Measurements from ENCODE around the gene KRTAP12-3. TPM values are rescaled to one million over a fixed set of nuclear protein-coding genes. Genes with fewer than 3 reads are reported as not detected.
"Not testable (repeated sequence)": the region's sequence is repeated elsewhere in the genome, so short reads cannot be mapped to it uniquely, and the experiment has no call there.

Gene KRTAP12-3
- total RNA-seq, 4 donors from 2014 or later, result 13.2 TPM; not detected in 3

DNA sequence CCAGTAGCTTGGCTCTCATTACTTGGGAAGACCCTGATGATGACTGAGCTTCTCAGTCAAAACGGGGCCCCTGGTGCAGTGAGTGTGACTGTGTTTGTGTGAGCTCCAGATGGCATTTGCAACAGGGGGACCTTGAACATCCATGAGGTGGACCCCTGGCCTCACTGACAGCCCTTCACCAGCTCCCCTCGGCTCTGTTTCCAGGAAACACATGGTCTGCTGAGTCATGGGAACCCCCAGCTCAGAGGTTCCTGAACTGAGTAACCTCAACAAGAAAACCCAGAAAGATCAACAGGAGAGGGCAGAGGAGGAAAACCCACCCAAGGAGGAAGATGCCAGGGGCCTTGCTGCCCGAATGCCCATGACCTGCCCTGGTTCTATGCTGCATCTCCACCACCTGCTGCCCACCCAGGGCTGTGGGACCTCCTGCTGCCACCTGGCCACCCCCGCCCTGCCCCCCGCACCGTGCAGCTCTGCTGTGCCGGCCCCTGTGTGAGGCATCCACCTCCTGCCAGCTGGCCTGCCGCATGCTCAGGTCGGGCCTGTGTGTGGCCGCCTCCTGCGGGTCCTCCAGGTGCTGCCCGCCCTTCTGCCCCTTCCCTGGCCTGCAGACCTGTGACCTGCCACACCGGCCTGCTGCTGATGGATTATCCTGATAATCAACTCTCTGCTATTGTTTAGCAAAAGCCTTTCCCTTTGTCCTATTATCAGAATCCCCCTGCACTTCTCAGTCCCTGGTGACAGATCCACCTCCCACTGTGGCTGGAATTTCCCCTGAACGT lies 28.5 kb downstream of the KRTAP12-3 start:
- peak in 1 of 2 donors; percentile 43 for DNase-seq (ENCODE audit: low spot score in 2 of 2)
- no peak for TF ChIP-seq CTCF (IDR thresholded peaks at IDR 0.05)
- TF ChIP-seq POLR2A (IDR thresholded peaks at IDR 0.05), result no peak
- H3K4me3 ChIP-seq (ENCODE audit: low read depth, poor library complexity, severe bottlenecking), result no peak overlapping the region
- intact Hi-C loops (cut with DNase I; ENCODE audit: low total_unique reads), result no loop called here
- WGBS, 2 donors, result 49 to 58% methylated on average over 10 to 12 of the region's 14 CpGs

DNA sequence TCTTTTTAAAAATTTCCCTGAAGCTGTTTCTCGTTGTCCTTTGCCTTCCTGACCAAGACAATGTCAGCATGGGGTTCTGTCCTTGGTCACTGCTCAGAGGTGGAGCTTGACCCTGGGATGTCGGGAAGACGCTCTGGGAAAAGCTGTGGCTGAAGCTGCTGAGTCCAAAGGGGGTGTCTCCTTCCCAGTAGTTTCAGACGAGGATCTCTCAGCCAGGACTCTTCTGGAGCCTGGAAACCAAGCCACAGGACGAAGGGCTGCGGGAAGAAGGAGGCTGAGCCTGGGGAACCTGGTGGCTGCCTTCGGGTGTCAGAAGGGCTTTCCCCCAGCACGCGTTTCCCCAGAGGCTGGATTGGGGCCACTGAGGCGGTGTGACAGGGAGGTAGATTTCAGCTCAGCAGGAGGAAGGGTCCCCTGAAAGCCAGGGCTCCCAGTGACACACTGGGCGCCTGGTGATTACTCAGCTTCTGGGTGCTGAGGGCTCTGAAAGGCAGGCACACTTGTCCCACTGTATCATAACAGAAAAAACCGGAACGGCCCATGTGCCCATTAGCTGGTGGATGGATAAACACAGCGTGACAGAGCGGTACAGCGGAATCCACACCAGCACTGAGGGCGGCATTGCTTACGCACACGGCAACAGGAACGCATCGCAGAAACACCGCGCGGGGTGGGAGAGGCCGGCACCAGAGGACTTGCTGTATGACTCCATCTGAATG lies 29.3 kb downstream of the KRTAP12-3 start:
- intact Hi-C loops (cut with DNase I; ENCODE audit: low total_unique reads), result no loop called here
- WGBS, 2 donors, result 78% methylated on average over 25 of the region's 25 CpGs
- H3K4me3 ChIP-seq (ENCODE audit: low read depth, poor library complexity, severe bottlenecking), result no peak overlapping the region
- no peak for TF ChIP-seq CTCF (IDR thresholded peaks at IDR 0.05)
- DNase-seq (ENCODE audit: low spot score in 2 of 2), result peak in 1 of 2 donors; percentile 72

- 66 to 72% methylated on average over 11 of the region's 11 CpGs for WGBS, 2 donors
- H3K4me3 ChIP-seq (ENCODE audit: low read depth, poor library complexity, severe bottlenecking), result no peak overlapping the region
- intact Hi-C loops (cut with DNase I; ENCODE audit: low total_unique reads), result no loop called here
- peak in 1 of 2 donors; percentile 73 for DNase-seq (ENCODE audit: low spot score in 2 of 2)
- no peak for TF ChIP-seq CTCF (IDR thresholded peaks at IDR 0.05)
- no peak for TF ChIP-seq POLR2A (IDR thresholded peaks at IDR 0.05)
Measured at GRCh38 chr21:44687671-44688070, 29.9 kb downstream of the KRTAP12-3 start.

GRCh38 chr21:44689740-44690139 lies 32.0 kb downstream of the KRTAP12-3 start:
- intact Hi-C loops (cut with DNase I; ENCODE audit: low total_unique reads); H3K4me3 ChIP-seq (ENCODE audit: low read depth, poor library complexity, severe bottlenecking): not testable (repeated sequence)
- peak in 1 of 2 donors; percentile 14 for DNase-seq (ENCODE audit: low spot score in 2 of 2)
- 80 to 85% methylated on average over 3 of the region's 3 CpGs for WGBS, 2 donors

GRCh38 chr21:44691686-44692085 lies 34.0 kb downstream of the KRTAP12-3 start:
- H3K4me3 ChIP-seq (ENCODE audit: low read depth, poor library complexity, severe bottlenecking), result no peak overlapping the region
- DNase-seq (ENCODE audit: low spot score in 2 of 2), result no peak
- no peak for TF ChIP-seq CTCF (IDR thresholded peaks at IDR 0.05)
- WGBS, 2 donors, result 46 to 52% methylated on average over 2 of the region's 2 CpGs
- intact Hi-C loops (cut with DNase I; ENCODE audit: low total_unique reads), result no loop called here

DNA sequence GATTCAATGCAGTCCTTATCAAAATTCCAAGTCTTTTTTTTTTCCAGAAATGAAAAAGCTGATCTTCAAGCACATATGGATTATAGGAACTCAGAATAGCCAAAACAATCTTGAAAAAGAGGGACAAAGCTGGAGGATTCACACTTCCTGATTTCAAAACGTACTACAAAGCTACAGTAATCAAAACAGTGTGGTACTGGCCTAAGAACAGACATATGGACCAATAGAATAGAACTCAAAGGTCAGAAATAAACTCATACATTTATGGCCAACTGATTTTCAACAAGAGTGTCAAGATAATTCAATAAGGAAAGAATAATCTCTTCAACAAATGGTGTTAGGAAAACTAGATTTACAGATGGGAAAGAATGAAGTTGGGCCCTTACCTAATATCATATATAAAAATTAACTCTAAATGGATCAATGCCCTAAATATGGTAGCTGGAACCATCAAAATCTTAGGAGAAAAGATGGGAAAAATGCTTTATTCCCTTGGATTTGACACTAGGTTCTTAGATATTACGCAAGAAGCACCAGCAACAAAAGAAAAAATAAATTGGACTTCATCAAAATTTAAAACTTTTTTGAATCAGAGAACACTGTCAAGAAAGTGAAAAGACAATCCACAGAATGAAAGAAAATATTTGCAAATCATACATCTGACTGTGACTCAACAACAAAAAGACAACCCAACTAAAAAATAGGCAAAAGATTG lies 35.2 kb downstream of the KRTAP12-3 start:
- H3K4me3 ChIP-seq (ENCODE audit: low read depth, poor library complexity, severe bottlenecking), result no peak overlapping the region
- WGBS, 2 donors, result 49 to 57% methylated on average over 2 of the region's 2 CpGs
- TF ChIP-seq POLR2A (IDR thresholded peaks at IDR 0.05) (no peak), CTCF (IDR thresholded peaks at IDR 0.05) (no peak)
- intact Hi-C loops (cut with DNase I; ENCODE audit: low total_unique reads), result no loop called here
- no peak for DNase-seq (ENCODE audit: low spot score in 2 of 2)
